Bone marrow (tissue), 2 donors: Measurements from ENCODE around the gene B4GALT6.
A peak's percentile ranks its signal among the peaks of the same experiment; 100 is the strongest.

ENCODE experiments used
- DNase-seq, 2 donors: peaks; one replicate each; lab custom pipeline; 2025; lab: John Stamatoyannopoulos, UW

The B4GALT6 gene

GRCh38 chr18:31632356-31632755, 52.0 kb downstream of the B4GALT6 start:
- no peak for DNase-seq

DNA sequence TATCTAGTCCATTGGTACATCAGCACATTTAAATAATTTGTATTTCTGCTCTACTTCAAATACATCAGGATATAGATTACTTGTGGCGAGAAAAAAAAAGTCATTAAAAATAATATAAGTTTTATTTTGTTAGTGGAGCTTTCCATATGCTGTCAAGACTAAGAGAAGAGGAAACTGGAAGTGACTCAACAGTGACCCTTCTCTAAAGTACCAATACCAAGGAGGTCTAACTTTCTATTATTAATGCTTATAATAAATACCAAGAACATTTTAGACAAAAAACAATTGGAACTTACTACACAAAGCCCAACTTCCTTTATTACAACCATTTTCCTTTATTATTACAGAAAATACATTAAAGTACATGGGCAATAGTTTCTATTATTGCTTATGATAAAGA, 52.9 kb downstream of the B4GALT6 start:
- no peak for DNase-seq

DNA sequence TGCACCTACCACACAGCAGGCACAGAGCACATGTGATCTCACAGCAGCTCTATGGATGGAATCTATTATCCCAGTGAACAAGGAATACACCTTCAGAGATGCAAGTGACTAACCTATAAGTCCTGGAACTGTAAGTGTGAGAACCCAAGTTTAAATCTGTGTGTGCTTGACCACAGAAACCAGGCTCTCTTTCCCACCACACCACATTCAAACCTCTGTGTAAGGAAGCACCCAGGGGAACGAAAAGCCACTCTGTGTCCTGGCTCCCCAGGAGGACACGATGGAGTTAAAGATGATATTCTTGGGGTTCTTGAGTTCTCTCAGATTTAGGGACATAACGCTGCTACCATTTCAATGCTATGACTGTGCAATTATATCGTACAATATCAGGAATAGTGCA, 53.8 kb downstream of the B4GALT6 start:
- DNase-seq = no peak

GRCh38 chr18:31626409-31626808, 58.0 kb downstream of the B4GALT6 start:
- no peak for DNase-seq

DNA sequence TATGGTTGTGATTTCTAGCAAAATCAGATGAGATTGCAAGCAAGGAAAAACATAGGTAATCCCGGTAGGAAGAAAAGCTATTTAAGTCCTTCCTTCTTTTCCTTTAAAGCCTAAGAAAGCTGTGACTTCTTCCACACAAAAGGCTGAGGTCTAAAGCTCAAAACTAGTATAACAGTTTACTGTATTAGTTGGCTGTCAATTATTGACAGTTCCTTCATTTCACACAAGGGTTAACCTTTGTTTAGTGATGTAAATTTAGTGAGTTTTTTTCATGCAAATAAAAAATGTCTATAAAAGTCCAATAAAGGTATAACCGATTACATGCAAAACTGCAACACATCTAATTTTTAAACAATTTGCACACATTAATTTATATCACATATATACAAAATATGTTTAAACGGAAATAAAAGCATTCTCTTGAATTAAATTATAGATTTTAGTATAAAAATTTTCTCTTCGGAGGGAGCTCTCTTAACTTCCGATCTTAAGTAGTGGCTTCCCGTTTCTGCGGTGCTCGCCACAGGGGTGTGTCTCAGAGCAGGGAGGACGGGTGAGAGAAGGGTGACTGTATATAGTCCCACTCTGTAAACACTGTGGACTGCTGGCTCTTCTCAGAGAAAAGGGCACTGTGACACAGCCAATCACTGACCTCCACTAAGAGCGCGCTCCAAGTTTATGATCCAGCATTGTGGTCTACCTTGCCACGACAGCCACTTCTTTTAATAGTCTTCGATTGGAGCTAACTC, 59.3 kb downstream of the B4GALT6 start:
- no peak for DNase-seq

DNA sequence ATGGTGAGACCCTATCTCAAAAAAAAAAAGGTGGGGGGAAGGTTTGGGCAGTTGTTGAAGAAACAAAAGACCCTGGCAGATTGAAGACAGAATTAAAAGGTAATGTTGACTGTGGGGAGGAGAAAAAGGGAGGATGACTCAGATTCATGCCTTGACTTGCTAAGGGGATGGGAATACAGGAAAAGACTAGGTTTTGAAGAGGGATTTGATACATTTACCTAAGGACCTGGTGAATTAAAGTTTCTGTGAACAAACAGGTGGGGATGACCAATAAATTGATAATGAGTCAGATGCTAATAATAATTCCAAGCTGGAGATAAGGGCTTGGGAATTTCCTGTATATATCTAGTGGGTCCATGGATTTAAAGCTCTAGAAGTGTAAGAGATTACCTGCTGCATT, 65.1 kb downstream of the B4GALT6 start:
- no peak for DNase-seq

- DNase-seq = no peak
These were observed 65.6 kb downstream of the B4GALT6 start for GRCh38 chr18:31618801-31619200.

DNA sequence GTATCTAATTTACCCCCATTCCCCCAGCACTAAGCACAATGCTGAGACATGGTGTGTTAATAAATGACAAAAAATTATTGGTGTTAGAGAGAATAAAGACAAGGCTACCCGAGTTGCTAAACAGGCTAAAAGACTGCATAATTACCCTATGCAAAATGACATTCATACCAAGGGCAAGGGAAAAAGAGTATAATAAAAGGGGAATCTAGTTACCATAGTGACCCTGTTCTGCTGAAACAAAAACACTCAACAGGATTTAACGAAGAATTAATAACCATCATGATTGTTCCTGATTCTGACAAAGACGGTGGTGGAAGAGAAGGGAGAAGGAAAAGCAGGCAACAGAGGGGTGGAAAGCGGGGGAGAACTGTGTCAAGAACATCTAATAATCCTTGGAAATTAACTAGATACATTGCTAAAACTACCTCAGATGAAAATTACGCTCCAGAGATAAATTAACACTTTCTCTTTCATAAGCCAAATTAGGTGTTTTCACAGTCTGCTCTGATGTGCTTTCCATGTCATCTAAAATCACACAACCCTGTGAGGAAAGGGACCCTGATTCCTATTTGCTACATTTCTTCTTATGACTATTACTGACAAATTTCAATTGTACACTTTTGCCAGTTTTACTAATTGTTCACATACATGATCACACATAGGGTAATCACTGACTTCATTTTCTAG, 67.2 kb downstream of the B4GALT6 start:
- DNase-seq = no peak

DNA sequence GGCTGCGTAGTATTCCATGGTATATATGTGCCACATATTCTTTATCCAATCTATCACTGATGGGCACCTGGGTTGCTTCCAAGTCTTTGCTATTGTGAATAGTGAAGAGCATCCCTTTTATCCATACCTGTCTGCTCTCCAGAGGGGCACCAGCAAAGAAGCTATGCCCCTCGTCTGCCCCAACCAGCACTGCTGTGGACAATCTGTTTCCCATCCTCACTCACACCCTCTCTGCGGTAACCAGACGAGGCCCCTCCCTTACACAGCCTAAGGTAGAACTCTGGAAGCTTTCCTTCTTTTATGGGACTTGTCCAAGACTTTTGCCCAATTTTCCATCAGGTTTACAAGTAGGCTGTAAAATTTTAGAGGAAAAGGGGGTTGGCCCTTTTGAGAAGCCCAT, 67.8 kb downstream of the B4GALT6 start:
- DNase-seq = no peak

DNA sequence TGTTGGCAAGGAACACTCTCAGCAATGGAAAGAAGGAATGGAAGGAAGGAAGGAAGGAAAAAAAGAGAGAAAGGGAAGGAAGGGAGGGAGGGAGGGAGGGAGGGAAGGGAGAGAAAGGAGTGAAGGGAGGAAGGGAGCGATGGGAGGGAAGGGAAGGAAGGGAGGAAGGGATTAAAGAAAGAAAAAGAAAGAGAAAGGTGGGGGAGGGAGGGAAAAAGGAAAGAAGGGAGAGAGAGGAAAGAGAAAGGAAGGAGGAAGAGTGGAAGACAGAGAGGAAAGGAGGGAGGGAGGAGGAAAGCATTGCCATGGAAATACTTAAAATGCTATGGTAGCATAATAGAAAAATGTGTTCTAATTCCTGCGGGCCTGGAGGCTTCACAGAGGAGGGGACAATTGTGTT, 70.3 kb downstream of the B4GALT6 start:
- no peak for DNase-seq

GRCh38 chr18:31612124-31612523, 72.3 kb downstream of the B4GALT6 start:
- DNase-seq = no peak

DNA sequence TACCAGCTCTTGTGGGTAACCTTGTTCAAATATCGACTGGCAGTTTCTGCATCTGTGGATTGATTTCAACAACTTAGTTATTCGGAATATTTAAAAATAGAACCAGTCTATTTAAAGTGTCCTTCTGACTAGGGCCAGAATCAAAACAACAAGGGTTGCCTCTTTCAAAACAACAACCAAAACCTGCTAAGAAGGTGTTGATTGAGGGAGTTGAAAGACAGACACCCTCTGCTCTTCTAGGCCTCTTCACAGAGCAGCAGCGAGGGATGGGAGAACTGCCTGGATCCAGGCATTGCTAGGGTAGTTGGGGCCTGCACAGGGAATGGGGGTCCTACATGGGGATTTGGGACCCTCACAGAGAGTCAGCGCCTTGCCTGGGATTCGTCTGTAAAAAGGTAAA, 72.9 kb downstream of the B4GALT6 start:
- DNase-seq = no peak

GRCh38 chr18:31610286-31611205, 73.8 kb downstream of the B4GALT6 start:
- DNase-seq = peak in 1 of 2 donors; percentile 12

- no peak for DNase-seq
These were observed 74.5 kb downstream of the B4GALT6 start for GRCh38 chr18:31609886-31610285.

GRCh38 chr18:31607384-31607783, 77.0 kb downstream of the B4GALT6 start:
- no peak for DNase-seq

- no peak for DNase-seq
These were observed 78.1 kb downstream of the B4GALT6 start for GRCh38 chr18:31606265-31606664.

GRCh38 chr18:31603315-31603714, 81.1 kb downstream of the B4GALT6 start:
- DNase-seq = no peak

DNA sequence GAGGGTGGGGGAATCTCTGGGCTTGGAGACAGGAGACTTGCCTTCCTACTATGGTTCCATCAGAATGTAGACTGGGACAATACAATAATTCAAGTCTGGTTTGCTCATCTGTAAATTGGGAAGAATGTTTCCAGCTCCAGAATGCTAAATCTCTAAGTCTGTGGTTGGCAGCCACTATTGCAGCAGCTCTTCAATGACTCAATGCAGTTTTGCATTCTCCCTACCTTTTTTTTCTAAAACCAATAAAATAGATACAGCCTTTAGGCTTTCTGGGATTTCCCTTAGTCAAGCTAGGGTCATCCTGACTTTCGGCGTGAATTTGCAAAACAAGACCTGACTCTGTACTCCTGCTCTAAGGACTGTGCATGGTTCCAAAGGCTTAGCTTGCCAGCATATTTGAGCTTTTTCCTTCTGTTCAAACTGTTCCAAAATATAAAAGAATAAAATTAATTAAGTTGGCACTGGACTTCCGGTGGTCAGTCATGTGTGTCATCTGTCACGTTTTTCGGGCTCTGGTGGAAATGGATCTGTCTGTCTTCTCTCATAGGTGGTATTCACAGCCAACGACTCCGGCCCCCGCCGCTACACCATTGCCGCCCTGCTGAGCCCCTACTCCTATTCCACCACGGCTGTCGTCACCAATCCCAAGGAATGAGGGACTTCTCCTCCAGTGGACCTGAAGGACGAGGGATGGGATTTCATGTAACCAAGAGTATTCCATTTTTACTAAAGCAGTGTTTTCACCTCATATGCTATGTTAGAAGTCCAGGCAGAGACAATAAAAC, 86.2 kb downstream of the B4GALT6 start:
- DNase-seq = no peak

DNA sequence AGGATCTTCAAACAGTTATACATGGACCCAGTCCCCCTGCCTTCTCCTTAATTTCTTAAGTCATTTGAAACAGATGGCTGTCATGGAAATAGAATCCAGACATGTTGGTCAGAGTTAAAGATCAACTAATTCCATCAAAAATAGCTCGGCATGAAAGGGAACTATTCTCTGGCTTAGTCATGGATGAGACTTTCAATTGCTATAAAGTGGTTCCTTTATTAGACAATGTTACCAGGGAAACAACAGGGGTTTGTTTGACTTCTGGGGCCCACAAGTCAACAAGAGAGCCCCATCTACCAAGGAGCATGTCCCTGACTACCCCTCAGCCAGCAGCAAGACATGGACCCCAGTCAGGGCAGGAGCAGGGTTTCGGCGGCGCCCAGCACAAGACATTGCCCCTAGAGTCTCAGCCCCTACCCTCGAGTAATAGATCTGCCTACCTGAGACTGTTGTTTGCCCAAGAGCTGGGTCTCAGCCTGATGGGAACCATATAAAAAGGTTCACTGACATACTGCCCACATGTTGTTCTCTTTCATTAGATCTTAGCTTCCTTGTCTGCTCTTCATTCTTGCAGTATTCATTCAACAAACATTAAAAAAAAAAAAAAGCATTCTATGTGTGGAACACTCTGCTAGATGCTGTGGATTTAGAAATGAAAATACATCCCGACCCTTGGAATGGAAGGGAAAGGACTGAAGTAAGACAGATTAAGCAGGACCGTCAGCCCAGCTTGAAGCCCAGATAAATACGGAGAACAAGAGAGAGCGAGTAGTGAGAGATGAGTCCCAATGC, 88.1 kb downstream of the B4GALT6 start:
- DNase-seq = no peak

DNA sequence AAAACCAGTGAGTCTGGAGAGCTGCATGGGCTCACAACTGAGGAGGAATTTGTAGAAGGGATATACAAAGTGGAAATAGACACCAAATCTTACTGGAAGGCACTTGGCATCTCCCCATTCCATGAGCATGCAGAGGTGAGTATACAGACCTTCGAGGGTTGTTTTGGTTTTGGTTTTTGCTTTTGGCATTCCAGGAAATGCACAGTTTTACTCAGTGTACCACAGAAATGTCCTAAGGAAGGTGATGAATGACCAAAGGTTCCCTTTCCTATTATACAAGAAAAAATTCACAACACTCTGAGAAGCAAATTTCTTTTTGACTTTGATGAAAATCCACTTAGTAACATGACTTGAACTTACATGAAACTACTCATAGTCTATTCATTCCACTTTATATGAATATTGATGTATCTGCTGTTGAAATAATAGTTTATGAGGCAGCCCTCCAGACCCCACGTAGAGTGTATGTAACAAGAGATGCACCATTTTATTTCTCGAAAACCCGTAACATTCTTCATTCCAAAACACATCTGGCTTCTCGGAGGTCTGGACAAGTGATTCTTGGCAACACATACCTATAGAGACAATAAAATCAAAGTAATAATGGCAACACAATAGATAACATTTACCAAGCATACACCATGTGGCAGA, 89.1 kb downstream of the B4GALT6 start:
- no peak for DNase-seq
